Endothelial cell (in vitro differentiated cells): Measurements from ENCODE around the gene PHF1. TPM values are rescaled to one million over a fixed set of nuclear protein-coding genes. Genes with fewer than 3 reads are reported as not detected.
A peak's percentile ranks its signal among the peaks of the same experiment; 100 is the strongest.

Experiments used
- DNase-seq: peaks from one replicate; pipeline ENCODE4 v3.0.0; 2021; ENCODE audit warnings: low spot score
- H3K27ac Mint-ChIP-seq: one replicate; pipeline ENCODE4 v1.8.0; 2021; ENCODE audit warnings: mixed read lengths, inconsistent platforms; ENCODE audit not compliant: unreplicated experiment
- H3K27me3 Mint-ChIP-seq: one replicate; pipeline ENCODE4 v1.8.0; 2021; ENCODE audit warnings: mild to moderate bottlenecking, moderate library complexity, mixed read lengths, inconsistent platforms; ENCODE audit not compliant: unreplicated experiment
- H3K36me3 Mint-ChIP-seq: one replicate; pipeline ENCODE4 v1.8.0; 2021; ENCODE audit warnings: mild to moderate bottlenecking, low read depth, mixed read lengths, inconsistent platforms; ENCODE audit not compliant: unreplicated experiment
- H3K4me1 Mint-ChIP-seq: one replicate; pipeline ENCODE4 v1.8.0; 2021; ENCODE audit warnings: mild to moderate bottlenecking, mixed read lengths, inconsistent platforms; ENCODE audit not compliant: unreplicated experiment
- H3K4me3 Mint-ChIP-seq: one replicate; pipeline ENCODE4 v1.8.0; 2021; ENCODE audit warnings: mild to moderate bottlenecking, mixed read lengths, inconsistent platforms; ENCODE audit not compliant: unreplicated experiment
- H3K9me3 Mint-ChIP-seq: one replicate; pipeline ENCODE4 v1.8.0; 2021; ENCODE audit warnings: mixed read lengths, inconsistent platforms; ENCODE audit not compliant: unreplicated experiment
- total RNA-seq: library from RNA; stranded (reverse); fragmentation: NEBNext Ultra II Directional; extraction: Animal tissue kit (Norgen Biotek cat#: 25700); gene quantifications from one replicate; pipeline ENCODE4 v1.2.1, GENCODE V29; 2021; ENCODE audit not compliant: unreplicated experiment
- TF ChIP-seq, protein P1 (sequence below): fragments of 200-600 bp; sonication (generic); IDR thresholded peaks from one replicate; pipeline ENCODE4 v1.5.0; 2021; ENCODE audit warnings: antibody characterized with exemption; ENCODE audit not compliant: unreplicated experiment

PHF1 gene
- total RNA-seq, 1 donor from 2014 or later = 60.0 TPM

DNA sequence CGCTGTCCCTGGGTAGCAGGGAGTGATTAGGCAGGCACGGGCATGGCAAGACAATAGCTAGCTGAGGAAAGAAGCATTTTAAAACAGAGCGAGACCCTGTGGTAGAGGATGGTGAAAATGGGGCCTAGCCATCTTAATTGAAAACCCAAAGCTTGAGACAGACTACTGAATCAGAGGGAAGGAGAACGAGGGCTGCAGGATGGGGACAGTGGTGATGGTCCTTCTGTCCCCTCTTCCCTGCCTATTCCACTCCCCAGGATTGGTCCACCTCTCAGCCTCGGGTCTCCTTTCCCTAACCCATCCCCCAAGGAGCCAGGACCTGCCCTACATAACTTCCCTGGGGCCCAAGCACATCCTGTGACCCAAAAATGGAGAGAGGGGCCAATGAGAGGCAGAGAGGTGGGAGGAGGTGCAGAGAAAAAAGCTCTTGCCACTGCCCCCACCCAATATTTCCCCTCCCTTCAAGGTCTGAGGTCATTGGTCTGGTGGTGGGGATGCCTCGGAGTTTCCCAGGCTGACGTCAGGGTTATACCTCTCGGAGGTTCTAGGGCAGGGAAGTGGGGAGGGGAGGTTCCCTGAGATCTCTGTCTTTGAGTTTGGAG lies 8.0 kb downstream of the PHF1 start:
- Mint-ChIP-seq H3K36me3 (peaks cover 30% of the 10 kb centered on the region), H3K27ac (peak overlapping the region; percentile 97), H3K9me3 (no peaks in the 10 kb centered on the region), H3K4me1 (peaks cover 53% of the 10 kb centered on the region), H3K27me3 (peaks cover 15% of the 10 kb centered on the region), H3K4me3 (peak overlapping the region; percentile 96)
- no peak for DNase-seq
- TF ChIP-seq, protein P1, sequence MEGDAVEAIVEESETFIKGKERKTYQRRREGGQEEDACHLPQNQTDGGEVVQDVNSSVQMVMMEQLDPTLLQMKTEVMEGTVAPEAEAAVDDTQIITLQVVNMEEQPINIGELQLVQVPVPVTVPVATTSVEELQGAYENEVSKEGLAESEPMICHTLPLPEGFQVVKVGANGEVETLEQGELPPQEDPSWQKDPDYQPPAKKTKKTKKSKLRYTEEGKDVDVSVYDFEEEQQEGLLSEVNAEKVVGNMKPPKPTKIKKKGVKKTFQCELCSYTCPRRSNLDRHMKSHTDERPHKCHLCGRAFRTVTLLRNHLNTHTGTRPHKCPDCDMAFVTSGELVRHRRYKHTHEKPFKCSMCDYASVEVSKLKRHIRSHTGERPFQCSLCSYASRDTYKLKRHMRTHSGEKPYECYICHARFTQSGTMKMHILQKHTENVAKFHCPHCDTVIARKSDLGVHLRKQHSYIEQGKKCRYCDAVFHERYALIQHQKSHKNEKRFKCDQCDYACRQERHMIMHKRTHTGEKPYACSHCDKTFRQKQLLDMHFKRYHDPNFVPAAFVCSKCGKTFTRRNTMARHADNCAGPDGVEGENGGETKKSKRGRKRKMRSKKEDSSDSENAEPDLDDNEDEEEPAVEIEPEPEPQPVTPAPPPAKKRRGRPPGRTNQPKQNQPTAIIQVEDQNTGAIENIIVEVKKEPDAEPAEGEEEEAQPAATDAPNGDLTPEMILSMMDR = no peak

DNA sequence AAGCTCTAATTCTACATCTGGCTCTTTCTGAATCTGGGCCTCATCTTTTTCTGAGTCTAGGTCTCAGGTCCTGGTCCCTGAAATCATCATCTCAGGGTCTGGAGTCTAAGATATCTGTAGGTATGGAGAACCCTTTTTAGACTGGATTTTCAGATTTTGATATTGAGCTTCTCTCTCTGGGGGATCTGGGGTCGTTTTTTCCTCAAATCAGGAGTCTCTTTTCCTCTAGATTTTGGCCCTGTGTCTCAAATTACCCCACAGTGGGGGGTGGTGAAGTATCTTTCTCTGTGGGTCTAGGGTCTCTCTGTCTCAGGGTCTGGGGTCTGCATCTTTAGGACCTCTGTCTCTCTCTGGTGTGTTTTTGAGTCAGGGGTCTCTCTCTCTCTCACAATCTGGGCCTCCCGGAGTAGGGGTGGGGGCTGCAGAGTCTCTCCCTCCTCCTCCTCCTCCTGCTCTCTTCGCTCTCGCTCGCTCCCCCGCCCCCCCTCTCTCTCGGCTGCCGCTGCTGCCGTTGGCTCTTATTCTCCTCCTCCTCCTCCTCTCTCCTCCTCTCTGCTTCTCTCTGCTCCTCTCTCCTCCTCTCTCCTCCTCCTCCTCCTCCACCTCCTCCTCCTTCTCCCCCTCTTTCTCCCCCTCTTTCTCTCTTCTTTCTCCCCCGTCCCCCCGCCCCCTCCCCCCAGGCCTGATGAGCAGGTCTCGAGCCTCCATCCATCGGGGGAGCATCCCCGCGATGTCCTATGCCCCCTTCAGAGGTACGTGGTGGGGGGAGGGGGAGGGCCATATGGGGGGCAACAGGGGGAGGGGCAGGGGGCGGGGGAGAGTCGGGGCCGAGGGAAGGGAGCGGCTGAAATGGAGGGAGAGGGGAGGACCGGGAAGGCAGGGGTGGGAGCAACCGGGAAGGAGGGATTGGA lies 9.0 kb downstream of the PHF1 start, which contains the start of gene SYNGAP1:
Gene SYNGAP1 (plus strand): TSS at position 486 of the 911 bp plus-strand sequence. CDS start 200 bp downstream, at position 686.
- Mint-ChIP-seq H3K4me3 (peak within 1 kb of the TSS; percentile 87), H3K27ac (peak within 1 kb of the TSS; percentile 97), H3K36me3 (peaks cover 26% of the 10 kb centered on the region), H3K4me1 (peaks cover 57% of the 10 kb centered on the region), H3K27me3 (peaks cover 19% of the 10 kb centered on the region), H3K9me3 (no peaks in the 10 kb centered on the region)
- DNase-seq = no peak
- TF ChIP-seq, protein P1 = no peak

DNA sequence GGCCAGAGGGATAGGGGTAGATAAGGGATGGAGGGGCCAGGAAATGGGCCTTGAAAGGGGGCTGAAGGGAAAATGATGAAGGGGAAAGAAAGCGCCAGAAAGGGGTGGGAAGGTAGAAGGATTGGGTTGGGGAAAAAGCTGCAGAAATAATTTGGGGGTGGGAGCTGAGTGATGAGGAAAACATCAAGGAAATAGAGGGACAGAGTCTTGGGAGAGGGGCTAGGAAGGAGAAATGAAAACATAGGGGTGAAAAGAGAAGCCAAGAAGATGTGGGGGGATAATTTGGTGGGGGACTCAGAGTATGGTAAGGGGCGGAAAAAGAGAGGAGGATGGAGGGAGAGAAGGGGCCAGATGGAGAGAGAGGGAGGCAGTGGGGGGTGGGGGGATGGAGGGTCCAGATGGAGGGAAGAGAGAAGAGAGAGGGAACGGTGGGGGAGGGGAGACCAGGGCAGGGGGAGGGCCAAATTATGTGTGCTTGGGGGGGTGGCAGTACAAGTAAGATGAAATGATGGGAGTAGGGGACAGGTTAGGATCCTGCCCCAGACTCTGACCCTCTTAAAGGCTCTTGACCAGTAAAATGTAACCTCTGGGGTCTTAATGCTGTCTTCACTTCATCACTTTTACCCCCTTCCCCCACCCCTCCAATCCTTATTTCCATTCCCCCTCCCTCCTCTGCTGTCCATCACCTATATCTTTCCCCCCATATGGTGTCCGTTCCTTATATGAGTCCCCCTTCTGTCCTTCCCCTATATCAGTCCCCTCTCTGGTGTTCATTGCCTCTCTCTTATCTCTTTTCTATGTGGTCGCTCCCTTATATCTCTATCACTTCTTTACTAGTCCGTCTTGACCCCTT lies 9.9 kb downstream of the PHF1 start:
- H3K9me3 Mint-ChIP-seq = no peaks in the 10 kb centered on the region
- H3K27ac Mint-ChIP-seq = peak overlapping the region; percentile 49
- peaks cover 18% of the 10 kb centered on the region for H3K27me3 Mint-ChIP-seq
- no peak for DNase-seq
- TF ChIP-seq, protein P1 = no peak
- H3K36me3 Mint-ChIP-seq = peaks cover 22% of the 10 kb centered on the region
- peak overlapping the region; percentile 87 for H3K4me3 Mint-ChIP-seq
- peaks cover 56% of the 10 kb centered on the region for H3K4me1 Mint-ChIP-seq

DNA sequence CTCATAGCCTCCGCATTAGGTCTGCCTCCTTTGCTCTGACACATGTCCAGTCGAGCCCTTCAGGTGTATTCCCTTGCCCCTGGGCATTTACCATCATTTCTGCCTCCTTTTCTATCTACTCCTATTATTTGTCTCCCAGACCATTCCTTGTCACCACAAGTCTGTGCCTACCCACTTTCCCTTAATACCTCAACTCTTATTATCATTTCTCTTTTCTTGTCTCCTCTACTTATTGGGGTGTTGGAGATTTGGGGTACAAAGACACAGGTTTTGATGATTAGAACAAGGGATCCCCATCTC lies 10.5 kb downstream of the PHF1 start:
- H3K4me3 Mint-ChIP-seq = peak overlapping the region; percentile 23
- H3K27ac Mint-ChIP-seq = peak overlapping the region; percentile 49
- TF ChIP-seq, protein P1 = no peak
- no peaks in the 10 kb centered on the region for H3K9me3 Mint-ChIP-seq
- peaks cover 52% of the 10 kb centered on the region for H3K4me1 Mint-ChIP-seq
- H3K36me3 Mint-ChIP-seq = peaks cover 16% of the 10 kb centered on the region
- peaks cover 17% of the 10 kb centered on the region for H3K27me3 Mint-ChIP-seq
- no peak for DNase-seq
